ENCODE data around the gene TRIM71. TPM values are rescaled to one million over a fixed set of nuclear protein-coding genes. Genes with fewer than 3 reads are reported as not detected.

The TRIM71 gene
- total and polyA plus RNA-seq, 2 of the 13 experiments (the other 11 are each of a cell fraction or from before 2014, with no cell fraction given), result 21.7 to 76.9 TPM

DNA sequence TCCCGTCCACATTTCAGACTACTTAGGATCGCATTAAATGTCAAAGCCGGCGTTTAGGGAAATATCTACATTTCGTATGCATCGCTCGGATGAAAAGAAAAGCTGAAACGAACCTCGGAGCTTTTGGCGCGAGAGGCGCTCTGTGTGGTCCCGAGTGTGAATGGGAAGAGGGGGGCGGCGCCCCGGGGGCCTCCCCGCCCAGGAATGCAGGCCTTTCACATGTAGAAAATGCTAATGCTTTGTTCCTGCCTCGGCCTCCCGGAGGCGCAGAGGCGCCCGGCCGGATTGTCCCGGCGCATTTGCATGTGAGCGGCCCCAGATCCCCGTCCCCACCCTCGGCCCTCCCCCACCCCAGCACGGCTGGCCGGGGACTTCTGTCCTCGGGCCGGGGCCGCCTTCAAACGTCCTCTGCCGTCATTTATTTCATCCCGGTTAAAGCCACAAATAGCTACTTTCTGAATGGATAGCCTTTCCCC lies 37.0 kb upstream of the TRIM71 start (continued):
- TF ChIP-seq ZBTB21 (CRISPR knock-in tag; IDR thresholded peaks at IDR 0.05) (0 out of 2 replicates have a peak, but pooled peaks have one; percentile 8), HOXD1 (CRISPR knock-in tag; IDR thresholded peaks at IDR 0.05) (0 out of 2 replicates have a peak, but pooled peaks have one; percentile 35), ZNF3 (CRISPR knock-in tag; IDR thresholded peaks at IDR 0.05) (no peak), IKZF4 (CRISPR knock-in tag; IDR thresholded peaks at IDR 0.05; ENCODE audit: borderline replicate concordance, low read depth, not compliant biosample characterization) (no peak), ZNF33B (CRISPR knock-in tag; IDR thresholded peaks at IDR 0.05) (no peak), GABPA (IDR thresholded peaks at IDR 0.05; ENCODE audit: low read depth, low read length) (no peak), GABPA (CRISPR knock-in tag; IDR thresholded peaks at IDR 0.05; ENCODE audit: low read depth) (no peak), ZNF782 (CRISPR knock-in tag; IDR thresholded peaks at IDR 0.05; ENCODE audit: borderline replicate concordance) (no peak), ZNF770 (CRISPR knock-in tag; IDR thresholded peaks at IDR 0.05) (peak; percentile 62), ZNF530 (CRISPR knock-in tag; IDR thresholded peaks at IDR 0.05; ENCODE audit: low read depth) (no peak), ZNF253 (CRISPR knock-in tag; IDR thresholded peaks at IDR 0.05; ENCODE audit: borderline replicate concordance) (no peak), SP140L (CRISPR knock-in tag; IDR thresholded peaks at IDR 0.05; ENCODE audit: borderline replicate concordance) (no peak), ZBTB10 (CRISPR knock-in tag; IDR thresholded peaks at IDR 0.05; ENCODE audit: borderline replicate concordance) (peak; percentile 84; the same call in 1 of the 2 replicates), ZNF574 (CRISPR knock-in tag; IDR thresholded peaks at IDR 0.05) (no peak; the same call in 1 of the 2 replicates), MAFK (conservative IDR thresholded peaks at IDR 0.05 in 1 of 2, IDR thresholded peaks at IDR 0.05 in 1 of 2; ENCODE audit: low read length in 2 of 2) (no peak), TFDP2 (CRISPR knock-in tag; IDR thresholded peaks at IDR 0.05) (peak; percentile 61)
- TF ChIP-seq, protein P1, sequence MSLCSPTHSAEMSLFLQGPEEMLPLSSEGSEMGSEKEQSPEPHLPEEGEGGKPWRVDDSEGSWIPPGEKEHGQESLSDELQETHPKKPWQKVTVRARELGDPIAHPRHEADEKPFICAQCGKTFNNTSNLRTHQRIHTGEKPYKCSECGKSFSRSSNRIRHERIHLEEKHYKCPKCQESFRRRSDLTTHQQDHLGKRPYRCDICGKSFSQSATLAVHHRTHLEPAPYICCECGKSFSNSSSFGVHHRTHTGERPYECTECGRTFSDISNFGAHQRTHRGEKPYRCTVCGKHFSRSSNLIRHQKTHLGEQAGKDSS (CRISPR knock-in tag; IDR thresholded peaks at IDR 0.05; ENCODE audit: borderline replicate concordance, low read depth), result no peak

All from HepG2 (cell line).